RWPE2 (cell line): Measurements from ENCODE around the gene CHRND.

ENCODE experiments used
- ATAC-seq: fragments of 200-7000 bp; cut with Tn5 transposase; 3 replicates; pipeline ENCODE4 v1.9.1; 2021; ENCODE audit warnings: low read depth
- DNase-seq: peaks from one replicate; pipeline ENCODE4 v3.0.0-alpha.2; 2020; ENCODE audit warnings: low spot score
- H3K27ac ChIP-seq: fragments of 450-650 bp; 2 replicates; pipeline ENCODE4 v1.5.1; 2017; ENCODE audit warnings: mild to moderate bottlenecking; ENCODE audit not compliant: poor library complexity, severe bottlenecking
- H3K27me3 ChIP-seq: fragments of 250-450 bp; sonication (Bioruptor Pico); 2 replicates; pipeline ENCODE4 v1.5.1; 2021; ENCODE audit warnings: mild to moderate bottlenecking, moderate library complexity; ENCODE audit not compliant: insufficient read depth, poor library complexity, severe bottlenecking
- H3K36me3 ChIP-seq: fragments of 250-450 bp; sonication (Bioruptor Pico); 2 replicates; pipeline ENCODE4 v1.5.1; 2020; ENCODE audit warnings: low read depth, mild to moderate bottlenecking, moderate library complexity
- H3K4me1 ChIP-seq: fragments of 250-450 bp; sonication (Bioruptor Pico); 2 replicates; pipeline ENCODE4 v1.5.1; 2021; ENCODE audit warnings: mild to moderate bottlenecking, moderate library complexity; ENCODE audit not compliant: insufficient read depth, poor library complexity, severe bottlenecking
- H3K4me3 ChIP-seq: fragments of 250-450 bp; sonication (Bioruptor Pico); 2 replicates; pipeline ENCODE4 v1.5.1; 2021; ENCODE audit warnings: mild to moderate bottlenecking, moderate library complexity; ENCODE audit not compliant: severe bottlenecking
- H3K9me3 ChIP-seq: fragments of 250-450 bp; sonication (Bioruptor Pico); 2 replicates; pipeline ENCODE4 v1.5.1; 2021; ENCODE audit warnings: mild to moderate bottlenecking, moderate library complexity; ENCODE audit not compliant: severe bottlenecking
- CTCF ChIP-seq: fragments of 450-650 bp; IDR thresholded peaks from one replicate; pipeline ENCODE4 v1.5.1; 2017; ENCODE audit warnings: mild to moderate bottlenecking, moderate library complexity; ENCODE audit not compliant: poor library complexity, severe bottlenecking

The CHRND gene

GRCh38 chr2:232576995-232577394 lies 51.0 kb downstream of the CHRND start:
- no peak overlapping the region for H3K27ac ChIP-seq
- H3K4me1 ChIP-seq = peaks cover 7% of the 10 kb centered on the region
- no peaks in the 10 kb centered on the region for H3K27me3 ChIP-seq
- no peak overlapping the region for H3K4me3 ChIP-seq
- no peak; the same call in 2 of the 3 replicates for ATAC-seq
- no peaks in the 10 kb centered on the region for H3K9me3 ChIP-seq
- H3K36me3 ChIP-seq = peaks cover 14% of the 10 kb centered on the region
- DNase-seq = no peak
- TF ChIP-seq CTCF = no peak

- Histone ChIP-seq H3K4me1 (peaks cover 7% of the 10 kb centered on the region), H3K36me3 (peaks cover 14% of the 10 kb centered on the region), H3K27ac (no peak overlapping the region), H3K27me3 (no peaks in the 10 kb centered on the region), H3K4me3 (no peak overlapping the region), H3K9me3 (no peaks in the 10 kb centered on the region)
- ATAC-seq = no peak
- TF ChIP-seq CTCF = no peak
- no peak for DNase-seq
These were observed 51.9 kb downstream of the CHRND start for GRCh38 chr2:232577841-232578240.

- no peak for TF ChIP-seq CTCF
- H3K36me3 ChIP-seq = peaks cover 11% of the 10 kb centered on the region
- ATAC-seq = no peak
- H3K4me1 ChIP-seq = peaks cover 7% of the 10 kb centered on the region
- H3K27me3 ChIP-seq = no peaks in the 10 kb centered on the region
- H3K27ac ChIP-seq = no peak overlapping the region
- no peaks in the 10 kb centered on the region for H3K9me3 ChIP-seq
- H3K4me3 ChIP-seq = no peak overlapping the region
- DNase-seq = no peak
These were observed 52.7 kb downstream of the CHRND start for GRCh38 chr2:232578626-232579025.

- ATAC-seq (no peak), DNase-seq (no peak)
- no peak for TF ChIP-seq CTCF
- no peaks in the 10 kb centered on the region for H3K4me1 ChIP-seq
- H3K36me3 ChIP-seq = peaks cover 2% of the 10 kb centered on the region
- H3K4me3 ChIP-seq = no peak overlapping the region
- H3K9me3 ChIP-seq = no peaks in the 10 kb centered on the region
- no peak overlapping the region for H3K27ac ChIP-seq
- no peaks in the 10 kb centered on the region for H3K27me3 ChIP-seq
These were observed 54.7 kb downstream of the CHRND start for GRCh38 chr2:232580648-232580981.

GRCh38 chr2:232581725-232582124 lies 55.8 kb downstream of the CHRND start:
- Histone ChIP-seq H3K27me3 (no peaks in the 10 kb centered on the region), H3K9me3 (no peaks in the 10 kb centered on the region), H3K4me1 (no peaks in the 10 kb centered on the region), H3K27ac (no peak overlapping the region), H3K4me3 (no peak overlapping the region), H3K36me3 (no peaks in the 10 kb centered on the region; the same call in 1 of the 2 replicates)
- TF ChIP-seq CTCF = no peak
- ATAC-seq (no peak), DNase-seq (no peak)
